ENCODE measurements around the gene DHDDS.

DNA sequence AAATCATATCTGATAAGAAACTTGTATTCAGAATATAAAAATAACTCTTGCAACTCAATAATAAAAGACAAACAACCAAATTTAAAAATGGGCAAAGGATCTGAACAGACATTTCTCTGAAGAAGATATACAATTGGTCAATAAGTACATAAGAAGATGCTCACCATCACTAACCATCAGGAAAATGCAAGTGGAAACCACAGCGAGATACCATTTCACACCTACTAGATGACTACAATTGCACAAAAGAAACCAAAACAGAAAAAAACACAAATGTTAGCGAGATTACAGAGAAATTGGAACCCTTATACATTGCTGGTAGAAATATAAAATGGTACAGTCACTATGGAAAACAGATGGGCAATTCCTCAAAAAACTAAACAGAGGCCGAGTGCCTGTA, 48.0 kb upstream of the DHDDS start:
- TF ChIP-seq POLR2A (IDR thresholded peaks at IDR 0.05) (no peak), CTCF (IDR thresholded peaks at IDR 0.05) (no peak)
